ENCODE results near the gene VPS13D.

GRCh38 chr1:12368646-12369045, 138.8 kb downstream of the VPS13D start:
- TF ChIP-seq CTCF (conservative IDR thresholded peaks at IDR 0.05 in 1 of 2, IDR thresholded peaks at IDR 0.05 in 1 of 2; ENCODE audit: extremely low read depth in 1 of 2, insufficient read depth in 1 of 2, low read depth in 1 of 2, low read length in 2 of 2): no peak
- no peak for TF ChIP-seq EZH2 (IDR thresholded peaks at IDR 0.05; ENCODE audit: borderline replicate concordance, low read length)

Data from mammary epithelial cell (primary cell).